Glutamatergic neuron (in vitro differentiated cells): ENCODE measurements around the gene PCNP. TPM values are rescaled to one million over a fixed set of nuclear protein-coding genes. Genes with fewer than 3 reads are reported as not detected.

ENCODE experiments used
- DNase-seq: peaks from one replicate; pipeline ENCODE4 v3.0.0; 2022
- H3K27ac Mint-ChIP-seq: one replicate; pipeline ENCODE4 v1.8.0; 2020; ENCODE audit warnings: mild to moderate bottlenecking, mixed read lengths, inconsistent platforms; ENCODE audit not compliant: unreplicated experiment
- H3K27me3 Mint-ChIP-seq: one replicate; pipeline ENCODE4 v1.8.0; 2020; ENCODE audit warnings: mild to moderate bottlenecking, moderate library complexity, mixed read lengths, inconsistent platforms; ENCODE audit not compliant: unreplicated experiment
- H3K36me3 Mint-ChIP-seq: one replicate; pipeline ENCODE4 v1.8.0; 2020; ENCODE audit warnings: mild to moderate bottlenecking, mixed read lengths, inconsistent platforms; ENCODE audit not compliant: unreplicated experiment
- H3K4me1 Mint-ChIP-seq: one replicate; pipeline ENCODE4 v1.8.0; 2020; ENCODE audit warnings: mild to moderate bottlenecking, low read depth, mixed read lengths, inconsistent platforms; ENCODE audit not compliant: unreplicated experiment
- H3K4me3 Mint-ChIP-seq: one replicate; pipeline ENCODE4 v1.8.0; 2020; ENCODE audit warnings: mild to moderate bottlenecking, mixed read lengths, inconsistent platforms; ENCODE audit not compliant: unreplicated experiment
- H3K9me3 Mint-ChIP-seq: one replicate; pipeline ENCODE4 v1.8.0; 2020; ENCODE audit warnings: mild to moderate bottlenecking, moderate library complexity, mixed read lengths, inconsistent platforms; ENCODE audit not compliant: unreplicated experiment
- long read RNA-seq: library from polyadenylated mRNA; unstranded; transcript quantifications from one replicate; pipeline ENCODE4 v2.0.0, GENCODE V29; 2020; ENCODE audit not compliant: unreplicated experiment
- total RNA-seq: library from RNA; stranded (reverse); fragmentation: NEBNext Ultra II Directional; extraction: Animal tissue kit (Norgen Biotek cat#: 25700); gene quantifications from one replicate; pipeline ENCODE4 v1.2.1, GENCODE V29; 2021; ENCODE audit not compliant: unreplicated experiment
- TF ChIP-seq, protein P1 (sequence below): fragments of 200-600 bp; sonication (generic); IDR thresholded peaks from one replicate; pipeline ENCODE4 v1.5.0; 2021; ENCODE audit not compliant: partially characterized antibody, unreplicated experiment

Gene PCNP
- 131 TPM for total RNA-seq
- long read RNA-seq, transcript PCNP-201 (5 exons, 2,342 nt), result major isoform, 52 of 88 reads
- long read RNA-seq, transcript PCNP-202 (5 exons, 2,165 nt), result minor isoform, 20 of 88 reads
- long read RNA-seq, partial matches to known transcripts, result 1 of 88 reads
- long read RNA-seq, other reads (novel, unspliced or antisense), result 7 of 88 reads

- Mint-ChIP-seq H3K9me3 (peaks cover 8% of the 10 kb centered on the region), H3K27ac (peak within 1 kb of the TSS; percentile 99), H3K4me1 (peaks cover 10% of the 10 kb centered on the region), H3K27me3 (no peaks in the 10 kb centered on the region), H3K36me3 (peaks cover 4% of the 10 kb centered on the region), H3K4me3 (peak within 1 kb of the TSS; percentile 94)
- peak; percentile 99 for DNase-seq
- TF ChIP-seq, protein P1, sequence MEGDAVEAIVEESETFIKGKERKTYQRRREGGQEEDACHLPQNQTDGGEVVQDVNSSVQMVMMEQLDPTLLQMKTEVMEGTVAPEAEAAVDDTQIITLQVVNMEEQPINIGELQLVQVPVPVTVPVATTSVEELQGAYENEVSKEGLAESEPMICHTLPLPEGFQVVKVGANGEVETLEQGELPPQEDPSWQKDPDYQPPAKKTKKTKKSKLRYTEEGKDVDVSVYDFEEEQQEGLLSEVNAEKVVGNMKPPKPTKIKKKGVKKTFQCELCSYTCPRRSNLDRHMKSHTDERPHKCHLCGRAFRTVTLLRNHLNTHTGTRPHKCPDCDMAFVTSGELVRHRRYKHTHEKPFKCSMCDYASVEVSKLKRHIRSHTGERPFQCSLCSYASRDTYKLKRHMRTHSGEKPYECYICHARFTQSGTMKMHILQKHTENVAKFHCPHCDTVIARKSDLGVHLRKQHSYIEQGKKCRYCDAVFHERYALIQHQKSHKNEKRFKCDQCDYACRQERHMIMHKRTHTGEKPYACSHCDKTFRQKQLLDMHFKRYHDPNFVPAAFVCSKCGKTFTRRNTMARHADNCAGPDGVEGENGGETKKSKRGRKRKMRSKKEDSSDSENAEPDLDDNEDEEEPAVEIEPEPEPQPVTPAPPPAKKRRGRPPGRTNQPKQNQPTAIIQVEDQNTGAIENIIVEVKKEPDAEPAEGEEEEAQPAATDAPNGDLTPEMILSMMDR, result peak; percentile 94
Observed at GRCh38 chr3:101573449-101574387, at the start of gene PCNP. TSS of gene PCNP (plus strand) at chr3:101574180. CDS start at chr3:101574216, 36 bp downstream.

GRCh38 chr3:101527441-101527840 is 46.5 kb upstream of the PCNP start:
- no peak for DNase-seq
- no peak overlapping the region for H3K4me3 Mint-ChIP-seq
- no peaks in the 10 kb centered on the region for H3K27me3 Mint-ChIP-seq
- peaks cover 9% of the 10 kb centered on the region for H3K36me3 Mint-ChIP-seq
- H3K9me3 Mint-ChIP-seq, result peaks cover 9% of the 10 kb centered on the region
- TF ChIP-seq, protein P1, result no peak
- H3K4me1 Mint-ChIP-seq, result no peaks in the 10 kb centered on the region
- H3K27ac Mint-ChIP-seq, result no peak overlapping the region

DNA sequence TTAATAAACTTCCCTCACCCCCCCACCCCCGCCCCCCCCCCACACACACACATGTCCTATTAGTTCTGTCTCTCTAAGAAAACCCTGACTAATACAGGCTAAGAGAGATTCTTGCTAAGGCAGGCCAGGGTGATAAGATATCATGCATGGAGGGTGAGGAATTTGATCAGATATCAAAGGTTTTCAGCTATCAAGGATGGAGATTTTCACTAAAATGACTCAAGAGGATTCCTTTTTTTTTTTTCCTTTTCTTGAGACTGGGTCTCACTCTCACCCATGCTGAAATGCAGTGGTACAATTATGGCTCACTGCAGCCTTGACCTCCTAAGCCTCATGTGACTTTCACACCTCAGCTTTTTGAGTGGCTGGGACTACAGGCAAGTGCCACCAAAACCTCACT is 46.1 kb upstream of the PCNP start:
- H3K4me3 Mint-ChIP-seq, result no peak overlapping the region
- TF ChIP-seq, protein P1, result no peak
- no peaks in the 10 kb centered on the region for H3K27me3 Mint-ChIP-seq
- H3K27ac Mint-ChIP-seq, result no peak overlapping the region
- no peak for DNase-seq
- H3K9me3 Mint-ChIP-seq, result peaks cover 9% of the 10 kb centered on the region
- no peaks in the 10 kb centered on the region for H3K4me1 Mint-ChIP-seq
- H3K36me3 Mint-ChIP-seq, result peaks cover 9% of the 10 kb centered on the region

DNA sequence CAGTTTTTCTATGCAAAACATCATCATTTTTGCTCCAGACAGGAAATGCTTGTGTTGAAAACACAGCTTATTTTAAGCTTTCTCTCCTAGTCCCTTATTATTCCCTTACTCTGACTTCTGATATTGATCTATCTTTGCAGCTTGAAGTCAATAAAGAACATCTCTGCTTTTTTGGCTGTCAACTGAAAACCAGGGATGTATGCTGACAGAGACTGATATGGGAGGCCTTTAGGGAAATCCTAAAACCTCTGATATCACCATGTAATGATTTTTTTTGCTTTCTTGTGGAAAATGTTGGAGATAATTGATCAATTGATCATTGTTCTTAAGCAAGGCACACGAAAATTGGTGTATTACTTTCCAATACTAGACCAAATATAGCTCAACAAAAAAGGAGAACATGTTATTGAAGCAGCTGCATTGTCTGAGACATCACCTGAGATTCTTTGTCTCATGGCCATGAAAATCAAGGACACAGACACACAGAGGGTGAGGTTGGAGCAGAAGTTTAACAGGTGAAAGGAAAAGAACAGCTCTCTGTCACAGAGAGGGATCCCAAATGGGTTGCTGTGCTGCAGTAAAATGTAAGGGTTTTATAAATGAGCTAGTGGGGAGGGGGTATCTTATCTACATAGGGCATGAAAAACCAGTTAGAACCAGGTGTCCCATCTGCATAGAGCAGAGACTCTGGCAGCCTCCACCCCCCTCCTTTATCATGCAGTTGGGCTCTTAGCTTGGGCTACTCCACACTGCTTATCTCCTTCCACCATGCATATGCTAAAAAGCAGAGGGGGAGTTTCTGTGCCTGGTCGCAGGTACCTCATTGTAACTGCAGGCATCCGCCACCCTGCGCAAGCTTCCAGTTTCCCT is 43.9 kb upstream of the PCNP start:
- H3K9me3 Mint-ChIP-seq, result peaks cover 8% of the 10 kb centered on the region
- no peaks in the 10 kb centered on the region for H3K4me1 Mint-ChIP-seq
- peaks cover 9% of the 10 kb centered on the region for H3K36me3 Mint-ChIP-seq
- no peak for DNase-seq
- H3K27me3 Mint-ChIP-seq, result no peaks in the 10 kb centered on the region
- no peak overlapping the region for H3K4me3 Mint-ChIP-seq
- no peak overlapping the region for H3K27ac Mint-ChIP-seq
- TF ChIP-seq, protein P1, result no peak
